ENCODE results near the gene EPHA10.

DNA sequence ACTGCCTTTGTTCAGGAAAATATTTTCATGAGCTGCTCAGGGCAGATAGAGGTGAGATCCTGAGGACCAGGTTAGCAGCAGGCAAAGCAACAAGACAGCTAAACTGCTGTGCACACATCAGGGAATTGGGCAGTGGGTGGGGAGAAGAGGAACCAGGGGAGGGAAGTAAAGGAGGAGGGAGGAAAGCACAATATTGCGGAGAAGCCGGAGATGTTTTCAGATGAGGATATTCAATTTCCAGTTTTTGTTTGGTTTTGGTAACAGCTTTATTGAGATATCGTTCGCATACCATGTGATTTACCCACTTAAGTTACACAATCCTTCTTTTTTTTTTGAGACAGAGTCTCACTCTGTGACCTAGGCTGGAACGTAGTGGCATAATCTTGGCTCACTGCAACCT is 34.5 kb downstream of the EPHA10 start:
- TF ChIP-seq YY1 (tag by site-specific recombination; IDR thresholded peaks at IDR 0.05): no peak
- TF ChIP-seq, protein P1, sequence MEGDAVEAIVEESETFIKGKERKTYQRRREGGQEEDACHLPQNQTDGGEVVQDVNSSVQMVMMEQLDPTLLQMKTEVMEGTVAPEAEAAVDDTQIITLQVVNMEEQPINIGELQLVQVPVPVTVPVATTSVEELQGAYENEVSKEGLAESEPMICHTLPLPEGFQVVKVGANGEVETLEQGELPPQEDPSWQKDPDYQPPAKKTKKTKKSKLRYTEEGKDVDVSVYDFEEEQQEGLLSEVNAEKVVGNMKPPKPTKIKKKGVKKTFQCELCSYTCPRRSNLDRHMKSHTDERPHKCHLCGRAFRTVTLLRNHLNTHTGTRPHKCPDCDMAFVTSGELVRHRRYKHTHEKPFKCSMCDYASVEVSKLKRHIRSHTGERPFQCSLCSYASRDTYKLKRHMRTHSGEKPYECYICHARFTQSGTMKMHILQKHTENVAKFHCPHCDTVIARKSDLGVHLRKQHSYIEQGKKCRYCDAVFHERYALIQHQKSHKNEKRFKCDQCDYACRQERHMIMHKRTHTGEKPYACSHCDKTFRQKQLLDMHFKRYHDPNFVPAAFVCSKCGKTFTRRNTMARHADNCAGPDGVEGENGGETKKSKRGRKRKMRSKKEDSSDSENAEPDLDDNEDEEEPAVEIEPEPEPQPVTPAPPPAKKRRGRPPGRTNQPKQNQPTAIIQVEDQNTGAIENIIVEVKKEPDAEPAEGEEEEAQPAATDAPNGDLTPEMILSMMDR (tag by site-specific recombination; IDR thresholded peaks at IDR 0.05): no peak
- TF ChIP-seq, protein P2, sequence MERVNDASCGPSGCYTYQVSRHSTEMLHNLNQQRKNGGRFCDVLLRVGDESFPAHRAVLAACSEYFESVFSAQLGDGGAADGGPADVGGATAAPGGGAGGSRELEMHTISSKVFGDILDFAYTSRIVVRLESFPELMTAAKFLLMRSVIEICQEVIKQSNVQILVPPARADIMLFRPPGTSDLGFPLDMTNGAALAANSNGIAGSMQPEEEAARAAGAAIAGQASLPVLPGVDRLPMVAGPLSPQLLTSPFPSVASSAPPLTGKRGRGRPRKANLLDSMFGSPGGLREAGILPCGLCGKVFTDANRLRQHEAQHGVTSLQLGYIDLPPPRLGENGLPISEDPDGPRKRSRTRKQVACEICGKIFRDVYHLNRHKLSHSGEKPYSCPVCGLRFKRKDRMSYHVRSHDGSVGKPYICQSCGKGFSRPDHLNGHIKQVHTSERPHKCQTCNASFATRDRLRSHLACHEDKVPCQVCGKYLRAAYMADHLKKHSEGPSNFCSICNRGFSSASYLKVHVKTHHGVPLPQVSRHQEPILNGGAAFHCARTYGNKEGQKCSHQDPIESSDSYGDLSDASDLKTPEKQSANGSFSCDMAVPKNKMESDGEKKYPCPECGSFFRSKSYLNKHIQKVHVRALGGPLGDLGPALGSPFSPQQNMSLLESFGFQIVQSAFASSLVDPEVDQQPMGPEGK (tag by site-specific recombination; IDR thresholded peaks at IDR 0.05): no peak
- TF ChIP-seq, protein P3, sequence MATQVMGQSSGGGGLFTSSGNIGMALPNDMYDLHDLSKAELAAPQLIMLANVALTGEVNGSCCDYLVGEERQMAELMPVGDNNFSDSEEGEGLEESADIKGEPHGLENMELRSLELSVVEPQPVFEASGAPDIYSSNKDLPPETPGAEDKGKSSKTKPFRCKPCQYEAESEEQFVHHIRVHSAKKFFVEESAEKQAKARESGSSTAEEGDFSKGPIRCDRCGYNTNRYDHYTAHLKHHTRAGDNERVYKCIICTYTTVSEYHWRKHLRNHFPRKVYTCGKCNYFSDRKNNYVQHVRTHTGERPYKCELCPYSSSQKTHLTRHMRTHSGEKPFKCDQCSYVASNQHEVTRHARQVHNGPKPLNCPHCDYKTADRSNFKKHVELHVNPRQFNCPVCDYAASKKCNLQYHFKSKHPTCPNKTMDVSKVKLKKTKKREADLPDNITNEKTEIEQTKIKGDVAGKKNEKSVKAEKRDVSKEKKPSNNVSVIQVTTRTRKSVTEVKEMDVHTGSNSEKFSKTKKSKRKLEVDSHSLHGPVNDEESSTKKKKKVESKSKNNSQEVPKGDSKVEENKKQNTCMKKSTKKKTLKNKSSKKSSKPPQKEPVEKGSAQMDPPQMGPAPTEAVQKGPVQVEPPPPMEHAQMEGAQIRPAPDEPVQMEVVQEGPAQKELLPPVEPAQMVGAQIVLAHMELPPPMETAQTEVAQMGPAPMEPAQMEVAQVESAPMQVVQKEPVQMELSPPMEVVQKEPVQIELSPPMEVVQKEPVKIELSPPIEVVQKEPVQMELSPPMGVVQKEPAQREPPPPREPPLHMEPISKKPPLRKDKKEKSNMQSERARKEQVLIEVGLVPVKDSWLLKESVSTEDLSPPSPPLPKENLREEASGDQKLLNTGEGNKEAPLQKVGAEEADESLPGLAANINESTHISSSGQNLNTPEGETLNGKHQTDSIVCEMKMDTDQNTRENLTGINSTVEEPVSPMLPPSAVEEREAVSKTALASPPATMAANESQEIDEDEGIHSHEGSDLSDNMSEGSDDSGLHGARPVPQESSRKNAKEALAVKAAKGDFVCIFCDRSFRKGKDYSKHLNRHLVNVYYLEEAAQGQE (tag by site-specific recombination; IDR thresholded peaks at IDR 0.05): no peak
